ENCODE results near the gene MARK1.

- TF ChIP-seq CTCF (IDR thresholded peaks at IDR 0.05) (no peak), POLR2A (IDR thresholded peaks at IDR 0.05) (no peak)
Measured at GRCh38 chr1:220579317-220579716, 51.4 kb downstream of the MARK1 start.

Data from tibial nerve (tissue), 3 donors.